GM23338 (cell line): ENCODE data around the gene CACNA1C. TPM values are rescaled to one million over a fixed set of nuclear protein-coding genes. Genes with fewer than 3 reads are reported as not detected.

ENCODE experiments used
- ATAC-seq: fragments of 200-7000 bp; cut with Tn5 transposase; 3 replicates; pipeline ENCODE4 v1.9.1; 2020
- DNase-seq: peaks from one replicate; pipeline ENCODE4 v3.0.0-alpha.2; 2015; ENCODE audit warnings: low spot score
- H2AFZ ChIP-seq: fragments of 200-600 bp; sonication (generic); 2 replicates; pipeline ENCODE4 v1.8.0; 2016; ENCODE audit warnings: antibody characterized with exemption, mild to moderate bottlenecking, moderate library complexity
- H3F3A ChIP-seq: fragments of 200-600 bp; sonication (generic); replicated peaks from 2 replicates; pipeline ENCODE4 v1.8.0; 2017; ENCODE audit warnings: antibody characterized with exemption, mixed run types, low read depth
- H3K27ac ChIP-seq: fragments of 200-600 bp; sonication (generic); 2 replicates; pipeline ENCODE4 v1.6.1; 2016; ENCODE audit warnings: low read depth
- H3K27me3 ChIP-seq: fragments of 200-600 bp; sonication (generic); 2 replicates; pipeline ENCODE4 v1.8.0; 2016; ENCODE audit warnings: mild to moderate bottlenecking, mixed run types, moderate library complexity; ENCODE audit not compliant: insufficient read depth
- H3K36me3 ChIP-seq: fragments of 200-600 bp; sonication (generic); 2 replicates; pipeline ENCODE4 v1.8.0; 2016; ENCODE audit warnings: mild to moderate bottlenecking; ENCODE audit not compliant: insufficient read depth
- H3K4me1 ChIP-seq: fragments of 200-600 bp; sonication (generic); 2 replicates; pipeline ENCODE4 v1.8.0; 2016; ENCODE audit warnings: mild to moderate bottlenecking, moderate library complexity; ENCODE audit not compliant: insufficient read depth
- H3K4me2 ChIP-seq: fragments of 200-600 bp; sonication (generic); 2 replicates; pipeline ENCODE4 v1.7.1; 2017; ENCODE audit warnings: mixed run types
- H3K4me3 ChIP-seq: fragments of 200-600 bp; sonication (generic); 2 replicates; pipeline ENCODE4 v1.6.1; 2016; ENCODE audit warnings: mixed run types
- H3K79me2 ChIP-seq: fragments of 200-600 bp; sonication (generic); replicated peaks from 2 replicates; pipeline ENCODE4 v1.8.0; 2017; ENCODE audit warnings: mild to moderate bottlenecking; ENCODE audit not compliant: insufficient read depth
- H3K9me2 ChIP-seq: fragments of 200-600 bp; sonication (generic); 2 replicates; pipeline ENCODE4 v1.8.0; 2017; ENCODE audit not compliant: insufficient read depth
- H4K20me1 ChIP-seq: fragments of 200-600 bp; sonication (generic); replicated peaks from 2 replicates; pipeline ENCODE4 v1.8.0; 2017; ENCODE audit warnings: mild to moderate bottlenecking; ENCODE audit not compliant: insufficient read depth
- H3K27ac Mint-ChIP-seq: 2 replicates; pipeline ENCODE4 v1.8.0; 2020; ENCODE audit warnings: inconsistent platforms, mild to moderate bottlenecking, moderate library complexity, mixed read lengths
- H3K27me3 Mint-ChIP-seq: 3 replicates; pipeline ENCODE4 v1.8.0; 2022; ENCODE audit warnings: low read depth, mild to moderate bottlenecking, moderate library complexity, mixed read lengths, inconsistent platforms; ENCODE audit not compliant: insufficient read depth, poor library complexity
- H3K36me3 Mint-ChIP-seq: 3 replicates; pipeline ENCODE4 v1.8.0; 2021; ENCODE audit warnings: low read depth, mild to moderate bottlenecking, inconsistent platforms, moderate library complexity, mixed read lengths
- H3K4me1 Mint-ChIP-seq: 3 replicates; pipeline ENCODE4 v1.8.0; 2020; ENCODE audit warnings: mild to moderate bottlenecking, inconsistent platforms, mixed read lengths
- H3K4me3 Mint-ChIP-seq: 3 replicates; pipeline ENCODE4 v1.8.0; 2021; ENCODE audit warnings: moderate library complexity, mild to moderate bottlenecking, inconsistent platforms, mixed read lengths
- H3K9me3 Mint-ChIP-seq: 3 replicates; pipeline ENCODE4 v1.8.0; 2020; ENCODE audit warnings: moderate library complexity, mild to moderate bottlenecking, inconsistent platforms, mixed read lengths
- CREB1 ChIP-seq: fragments of 250-450 bp; sonication (Bioruptor Pico); IDR thresholded peaks from 2 replicates; pipeline ENCODE4 v1.5.0; 2020; ENCODE audit warnings: low read depth, mild to moderate bottlenecking, moderate library complexity
- CTCF ChIP-seq, 2 experiments: fragments of 200-600 bp in 1 of 2; sonication (generic) in 1 of 2; conservative IDR thresholded peaks; 2 replicates each; pipeline versions ENCODE4 v1.5.1 to v1.6.1; 2016 to 2017; ENCODE audit warnings: antibody characterized with exemption in 2 of 2, low read depth in 2 of 2, mild to moderate bottlenecking in 2 of 2, moderate library complexity in 1 of 2
- ETS1 ChIP-seq: IDR thresholded peaks from 2 replicates; pipeline ENCODE4 v1.6.1; 2016; ENCODE audit warnings: antibody characterized with exemption
- EZH2phosphoT487 ChIP-seq: fragments of 200-600 bp; sonication (generic); IDR thresholded peaks from one replicate; pipeline ENCODE4 v1.8.1; 2018; ENCODE audit warnings: antibody characterized with exemption; ENCODE audit not compliant: unreplicated experiment
- JUNB ChIP-seq: IDR thresholded peaks from one replicate; pipeline ENCODE4 v1.6.1; 2016; ENCODE audit warnings: antibody characterized with exemption; ENCODE audit not compliant: unreplicated experiment
- NANOG ChIP-seq: IDR thresholded peaks from 2 replicates; pipeline ENCODE4 v1.6.1; 2016; ENCODE audit warnings: antibody characterized with exemption, borderline replicate concordance
- POLR2AphosphoS5 ChIP-seq: IDR thresholded peaks from 2 replicates; pipeline ENCODE4 v1.6.1; 2016; ENCODE audit warnings: antibody characterized with exemption, low read depth
- REST ChIP-seq: IDR thresholded peaks from one replicate; pipeline ENCODE4 v1.6.1; 2018; ENCODE audit warnings: antibody characterized with exemption; ENCODE audit not compliant: unreplicated experiment
- STAT1 ChIP-seq: IDR thresholded peaks from one replicate; pipeline ENCODE4 v1.6.1; 2016; ENCODE audit warnings: antibody characterized with exemption; ENCODE audit not compliant: unreplicated experiment
- ZNF114 ChIP-seq: fragments of 250-450 bp; sonication (Bioruptor Pico); IDR thresholded peaks from 2 replicates; pipeline ENCODE4 v1.5.0; 2020; ENCODE audit warnings: mild to moderate bottlenecking, moderate library complexity
- ZNF331 ChIP-seq: fragments of 250-450 bp; sonication (Bioruptor Pico); IDR thresholded peaks from 2 replicates; pipeline ENCODE4 v1.5.0; 2020; ENCODE audit warnings: low read depth, mild to moderate bottlenecking, moderate library complexity
- ZNF462 ChIP-seq: fragments of 250-450 bp; sonication (Bioruptor Pico); IDR thresholded peaks from 2 replicates; pipeline ENCODE4 v1.5.0; 2020; ENCODE audit warnings: mild to moderate bottlenecking, moderate library complexity
- polyA plus RNA-seq: library from polyadenylated mRNA; unstranded; fragments of >200 nt; fragmentation: Nextera tagmentation; extraction: Ambion mirVana; gene quantifications from 2 replicates; pipeline ENCODE4 v1.2.1, GENCODE V29; 2016
- total RNA-seq: library from RNA; depleted of rRNA; stranded (reverse); fragments of >200 nt; shearing (Covaris generic); gene quantifications from 2 replicates; pipeline ENCODE4 v1.2.3, GENCODE V29; 2014

CACNA1C gene
- total and polyA plus RNA-seq, 2 experiments from 2014 or later = 0.78 to 2.1 TPM

GRCh38 chr12:2152134-2152533 lies 99.3 kb downstream of the CACNA1C start:
- ATAC-seq (no peak), DNase-seq (no peak)
- Histone ChIP-seq H3F3A (no peaks in the 10 kb centered on the region), H2AFZ (no peak overlapping the region), H3K4me2 (no peak overlapping the region), H3K4me1 (no peaks in the 10 kb centered on the region), H3K27ac (no peak overlapping the region), H3K36me3 (no peaks in the 10 kb centered on the region), H3K4me3 (no peak overlapping the region), H3K79me2 (no peaks in the 10 kb centered on the region), H3K27me3 (no peaks in the 10 kb centered on the region), H4K20me1 (no peaks in the 10 kb centered on the region), H3K9me2 (no peaks in the 10 kb centered on the region; the same call in 1 of the 2 replicates)
- no peak overlapping the region for H3K27ac Mint-ChIP-seq
- H3K9me3 Mint-ChIP-seq = no peaks in the 10 kb centered on the region
- peaks cover 8% of the 10 kb centered on the region for H3K4me1 Mint-ChIP-seq
- TF ChIP-seq JUNB (no peak), ZNF331 (CRISPR knock-in tag) (no peak), EZH2phosphoT487 (no peak), NANOG (no peak), ZNF462 (CRISPR knock-in tag) (no peak), POLR2AphosphoS5 (no peak), REST (no peak), STAT1 (no peak), ZNF114 (CRISPR knock-in tag) (no peak), CREB1 (CRISPR knock-in tag) (no peak), CTCF (conservative IDR thresholded peaks at IDR 0.05; ENCODE audit: low read depth in 2 of 2) (no peak), ETS1 (no peak)
- H3K4me3 Mint-ChIP-seq = no peak overlapping the region
- no peaks in the 10 kb centered on the region for H3K36me3 Mint-ChIP-seq
- peaks cover 2% of the 10 kb centered on the region for H3K27me3 Mint-ChIP-seq
